ENCODE results near the gene WDR7.
A peak's percentile ranks its signal among the peaks of the same experiment; 100 is the strongest.

Gene WDR7

DNA sequence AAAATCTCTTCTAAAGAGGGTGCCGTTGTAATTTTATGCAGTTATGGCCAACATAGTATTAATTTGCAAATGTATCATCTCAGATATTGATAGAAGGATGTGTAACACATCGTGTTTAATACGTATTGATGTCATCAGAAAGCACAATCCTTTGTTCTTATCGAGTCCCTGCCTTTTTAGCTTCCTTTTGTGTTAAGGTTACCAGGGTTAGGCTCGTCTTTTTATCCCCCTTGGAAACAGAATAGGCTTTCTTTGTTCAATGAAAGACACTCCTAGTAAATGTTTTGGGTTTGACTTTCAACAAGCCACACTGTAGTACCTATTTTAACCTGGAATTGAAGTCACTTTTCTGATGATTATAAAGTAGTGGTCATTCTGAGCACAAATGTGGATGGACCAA is 136.2 kb downstream of the WDR7 start:
- Histone ChIP-seq H4K8ac (ENCODE audit: low read depth, low read length) (no peak overlapping the region), H2AFZ (ENCODE audit: low read length) (no peak overlapping the region), H3K9me3 (replicated peaks in 1 of 2; ENCODE audit: control insufficient read depth in 2 of 2, insufficient read depth in 1 of 2, low read depth in 1 of 2, low read length in 2 of 2) (no peaks in the 10 kb centered on the region), H2BK5ac (ENCODE audit: low read length) (no peak overlapping the region), H3K79me1 (ENCODE audit: low read depth, low read length) (no peaks in the 10 kb centered on the region), H3K27ac (replicated peaks; ENCODE audit: low read length) (no peak overlapping the region), H3K14ac (ENCODE audit: low read length) (no peak overlapping the region), H3K23ac (ENCODE audit: low read depth, low read length, poor library complexity) (no peak overlapping the region), H3K18ac (ENCODE audit: low read length) (no peak overlapping the region), H2AK5ac (ENCODE audit: low read depth, low read length) (no peak overlapping the region), H3K27me3 (ENCODE audit: control insufficient read depth in 3 of 3, insufficient read depth in 3 of 3, low read depth in 1 of 3, low read length in 3 of 3) (no peaks in the 10 kb centered on the region), H3K36me3 (replicated peaks in 1 of 2; ENCODE audit: control insufficient read depth in 2 of 2, insufficient read depth in 2 of 2, low read length in 2 of 2) (no peaks in the 10 kb centered on the region), H4K91ac (ENCODE audit: low read depth, low read length, poor library complexity) (no peak overlapping the region), H3K4me2 (ENCODE audit: insufficient read depth, low read length, poor library complexity, severe bottlenecking) (no peak overlapping the region), H3K4me3 (ENCODE audit: low read length in 2 of 2) (no peak overlapping the region), H2BK12ac (ENCODE audit: low read length) (no peak overlapping the region), H3K4ac (ENCODE audit: low read length) (no peak overlapping the region), H2BK15ac (ENCODE audit: low read length) (no peak overlapping the region), H3K4me1 (ENCODE audit: control insufficient read depth in 2 of 2, insufficient read depth in 1 of 2, low read depth in 1 of 2, low read length in 2 of 2) (peaks cover 2 to 42% of the 10 kb centered on the region in 2 donors), H2BK120ac (ENCODE audit: low read depth, low read length) (no peak overlapping the region), H3K9ac (ENCODE audit: low read depth, low read length, poor library complexity) (no peak overlapping the region)
- WGBS, 2 donors (ENCODE audit: extremely low coverage in 2 of 2, insufficient read length in 2 of 2, insufficient replicate concordance in 1 of 2) = no CpG with 5 or more reads among the region's 5 CpGs
- peak; percentile 41 for DNase-seq (ENCODE audit: low spot score)

DNA sequence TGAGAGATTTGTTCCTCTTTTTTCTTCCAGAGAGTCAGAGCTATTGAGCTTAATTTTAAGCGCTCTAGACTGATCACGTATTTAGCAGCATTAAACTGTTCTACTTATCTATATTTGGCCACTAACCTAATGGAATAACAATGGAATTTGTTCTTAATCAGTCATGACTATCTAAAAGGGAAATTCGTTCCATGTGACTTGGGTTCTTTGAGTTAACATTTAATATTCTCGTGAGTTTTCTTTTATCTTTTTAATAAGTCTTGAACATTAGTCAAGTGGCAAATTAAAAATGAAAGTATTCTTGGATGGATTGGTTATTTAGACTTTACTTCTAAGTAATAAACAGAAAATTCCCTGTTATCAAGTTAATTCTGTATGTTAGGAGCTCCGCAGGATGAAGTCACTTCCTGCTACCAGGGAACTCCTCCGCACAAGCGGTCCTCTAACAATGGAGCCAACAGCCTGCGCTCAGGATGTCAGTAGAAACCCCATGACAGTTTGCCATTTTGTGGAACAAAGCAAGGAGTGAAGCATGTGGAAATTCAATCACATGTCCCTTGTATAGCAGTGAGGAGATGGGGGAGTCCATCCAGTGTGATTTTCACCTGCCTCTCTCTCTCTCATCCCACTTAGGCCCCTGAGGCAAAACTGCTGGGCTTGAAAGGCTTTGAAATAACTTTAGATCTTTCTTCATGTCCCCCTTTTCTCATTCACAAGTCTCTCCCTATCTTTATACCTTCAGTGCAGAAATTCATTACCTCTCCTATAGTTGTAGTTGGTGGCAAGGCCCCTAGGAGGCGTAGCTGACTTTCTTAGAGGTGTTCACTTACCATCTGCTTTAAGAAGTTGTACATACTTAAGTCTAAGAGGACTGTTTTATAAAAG is 138.1 kb downstream of the WDR7 start:
- H2BK120ac ChIP-seq (ENCODE audit: low read depth, low read length) = no peak overlapping the region
- no peak overlapping the region for H4K91ac ChIP-seq (ENCODE audit: low read depth, low read length, poor library complexity)
- H3K4me1 ChIP-seq (ENCODE audit: control insufficient read depth in 2 of 2, insufficient read depth in 1 of 2, low read depth in 1 of 2, low read length in 2 of 2) = peaks cover 2 to 36% of the 10 kb centered on the region in 2 donors
- no peak overlapping the region for H2BK12ac ChIP-seq (ENCODE audit: low read length)
- no peak overlapping the region for H3K18ac ChIP-seq (ENCODE audit: low read length)
- H2AFZ ChIP-seq (ENCODE audit: low read length) = peak overlapping the region; percentile 23
- no peak overlapping the region for H3K23ac ChIP-seq (ENCODE audit: low read depth, low read length, poor library complexity)
- H2BK15ac ChIP-seq (ENCODE audit: low read length) = no peak overlapping the region
- H2BK5ac ChIP-seq (ENCODE audit: low read length) = no peak overlapping the region
- H3K4ac ChIP-seq (ENCODE audit: low read length) = no peak overlapping the region
- H3K27me3 ChIP-seq (ENCODE audit: control insufficient read depth in 3 of 3, insufficient read depth in 3 of 3, low read depth in 1 of 3, low read length in 3 of 3) = no peaks in the 10 kb centered on the region
- no peak overlapping the region for H3K4me2 ChIP-seq (ENCODE audit: insufficient read depth, low read length, poor library complexity, severe bottlenecking)
- no peaks in the 10 kb centered on the region for H3K79me1 ChIP-seq (ENCODE audit: low read depth, low read length)
- H3K27ac ChIP-seq (replicated peaks; ENCODE audit: low read length) = no peak overlapping the region
- H3K14ac ChIP-seq (ENCODE audit: low read length) = no peak overlapping the region
- no peak overlapping the region for H3K4me3 ChIP-seq (ENCODE audit: low read length in 2 of 2)
- no peak for DNase-seq (ENCODE audit: low spot score)
- no peak overlapping the region for H4K8ac ChIP-seq (ENCODE audit: low read depth, low read length)
- no CpG with 5 or more reads among the region's 9 CpGs for WGBS, 2 donors (ENCODE audit: extremely low coverage in 2 of 2, insufficient read length in 2 of 2, insufficient replicate concordance in 1 of 2)
- H3K9ac ChIP-seq (ENCODE audit: low read depth, low read length, poor library complexity) = no peak overlapping the region
- no peaks in the 10 kb centered on the region for H3K9me3 ChIP-seq (replicated peaks in 1 of 2; ENCODE audit: control insufficient read depth in 2 of 2, insufficient read depth in 1 of 2, low read depth in 1 of 2, low read length in 2 of 2)
- H2AK5ac ChIP-seq (ENCODE audit: low read depth, low read length) = no peak overlapping the region
- no peaks in the 10 kb centered on the region for H3K36me3 ChIP-seq (replicated peaks in 1 of 2; ENCODE audit: control insufficient read depth in 2 of 2, insufficient read depth in 2 of 2, low read length in 2 of 2)

DNA sequence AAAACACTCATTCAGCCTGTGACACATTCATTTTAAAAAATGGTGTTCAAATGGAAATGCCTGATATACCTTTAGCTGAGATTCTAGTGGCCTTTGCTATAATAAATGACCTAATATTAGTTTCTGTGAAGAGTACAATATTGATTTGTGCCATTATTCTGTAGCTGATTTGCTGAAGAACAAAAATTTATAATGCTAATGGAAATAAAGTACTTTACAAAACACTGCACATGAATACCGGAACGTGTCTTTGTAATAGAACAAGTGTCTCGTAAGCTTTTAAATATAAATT is 138.7 kb downstream of the WDR7 start:
- H3K18ac ChIP-seq (ENCODE audit: low read length) = no peak overlapping the region
- H3K36me3 ChIP-seq (replicated peaks in 1 of 2; ENCODE audit: control insufficient read depth in 2 of 2, insufficient read depth in 2 of 2, low read length in 2 of 2) = no peaks in the 10 kb centered on the region
- H2AFZ ChIP-seq (ENCODE audit: low read length) = no peak overlapping the region
- H3K14ac ChIP-seq (ENCODE audit: low read length) = no peak overlapping the region
- H3K4me1 ChIP-seq (ENCODE audit: control insufficient read depth in 2 of 2, insufficient read depth in 1 of 2, low read depth in 1 of 2, low read length in 2 of 2) = peaks cover 2 to 30% of the 10 kb centered on the region in 2 donors
- no peaks in the 10 kb centered on the region for H3K27me3 ChIP-seq (ENCODE audit: control insufficient read depth in 3 of 3, insufficient read depth in 3 of 3, low read depth in 1 of 3, low read length in 3 of 3)
- H2BK15ac ChIP-seq (ENCODE audit: low read length) = no peak overlapping the region
- no peak overlapping the region for H3K27ac ChIP-seq (replicated peaks; ENCODE audit: low read length)
- no peaks in the 10 kb centered on the region for H3K79me1 ChIP-seq (ENCODE audit: low read depth, low read length)
- no CpG with 5 or more reads among the region's 3 CpGs for WGBS, 2 donors (ENCODE audit: extremely low coverage in 2 of 2, insufficient read length in 2 of 2, insufficient replicate concordance in 1 of 2)
- no peak overlapping the region for H3K23ac ChIP-seq (ENCODE audit: low read depth, low read length, poor library complexity)
- H4K8ac ChIP-seq (ENCODE audit: low read depth, low read length) = no peak overlapping the region
- no peak overlapping the region for H3K4me2 ChIP-seq (ENCODE audit: insufficient read depth, low read length, poor library complexity, severe bottlenecking)
- no peak overlapping the region for H2BK12ac ChIP-seq (ENCODE audit: low read length)
- no peak overlapping the region for H3K4me3 ChIP-seq (ENCODE audit: low read length in 2 of 2)
- no peak overlapping the region for H2BK5ac ChIP-seq (ENCODE audit: low read length)
- no peak overlapping the region for H4K91ac ChIP-seq (ENCODE audit: low read depth, low read length, poor library complexity)
- H3K4ac ChIP-seq (ENCODE audit: low read length) = no peak overlapping the region
- no peaks in the 10 kb centered on the region for H3K9me3 ChIP-seq (replicated peaks in 1 of 2; ENCODE audit: control insufficient read depth in 2 of 2, insufficient read depth in 1 of 2, low read depth in 1 of 2, low read length in 2 of 2)
- H2BK120ac ChIP-seq (ENCODE audit: low read depth, low read length) = no peak overlapping the region
- no peak overlapping the region for H3K9ac ChIP-seq (ENCODE audit: low read depth, low read length, poor library complexity)
- no peak overlapping the region for H2AK5ac ChIP-seq (ENCODE audit: low read depth, low read length)
- no peak for DNase-seq (ENCODE audit: low spot score)

DNA sequence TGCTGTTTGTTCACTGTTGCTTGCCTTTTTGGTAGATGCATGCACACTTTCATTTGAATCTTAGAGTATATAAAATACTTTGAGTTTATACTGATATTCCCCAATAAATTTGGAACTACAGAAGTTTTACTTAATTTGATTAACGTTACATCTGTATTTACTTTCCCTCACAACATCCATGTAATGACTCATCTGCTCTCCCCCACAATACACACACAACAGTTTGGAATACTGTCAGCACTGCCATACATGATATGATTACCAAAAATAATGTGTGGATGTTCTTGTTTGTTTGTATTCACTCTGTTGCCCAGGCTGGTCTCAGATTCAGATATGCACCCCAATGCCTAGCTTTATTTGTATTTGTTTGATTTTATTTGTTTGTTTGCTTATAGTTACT is 144.2 kb downstream of the WDR7 start:
- no peak overlapping the region for H3K18ac ChIP-seq (ENCODE audit: low read length)
- H3K36me3 ChIP-seq (replicated peaks in 1 of 2; ENCODE audit: control insufficient read depth in 2 of 2, insufficient read depth in 2 of 2, low read length in 2 of 2) = no peaks in the 10 kb centered on the region
- H2BK120ac ChIP-seq (ENCODE audit: low read depth, low read length) = no peak overlapping the region
- H3K14ac ChIP-seq (ENCODE audit: low read length) = no peak overlapping the region
- H3K4me1 ChIP-seq (ENCODE audit: control insufficient read depth in 2 of 2, insufficient read depth in 1 of 2, low read depth in 1 of 2, low read length in 2 of 2) = no peaks in the 10 kb centered on the region
- no peak overlapping the region for H4K91ac ChIP-seq (ENCODE audit: low read depth, low read length, poor library complexity)
- DNase-seq (ENCODE audit: low spot score) = no peak
- no peak overlapping the region for H2BK5ac ChIP-seq (ENCODE audit: low read length)
- no peak overlapping the region for H3K27ac ChIP-seq (replicated peaks; ENCODE audit: low read length)
- H3K4ac ChIP-seq (ENCODE audit: low read length) = no peak overlapping the region
- H3K23ac ChIP-seq (ENCODE audit: low read depth, low read length, poor library complexity) = no peak overlapping the region
- no peak overlapping the region for H2AFZ ChIP-seq (ENCODE audit: low read length)
- H3K4me2 ChIP-seq (ENCODE audit: insufficient read depth, low read length, poor library complexity, severe bottlenecking) = no peak overlapping the region
- no peak overlapping the region for H2BK15ac ChIP-seq (ENCODE audit: low read length)
- no peak overlapping the region for H2BK12ac ChIP-seq (ENCODE audit: low read length)
- no peaks in the 10 kb centered on the region for H3K27me3 ChIP-seq (ENCODE audit: control insufficient read depth in 3 of 3, insufficient read depth in 3 of 3, low read depth in 1 of 3, low read length in 3 of 3)
- no peak overlapping the region for H3K9ac ChIP-seq (ENCODE audit: low read depth, low read length, poor library complexity)
- H3K4me3 ChIP-seq (ENCODE audit: low read length in 2 of 2) = no peak overlapping the region
- H3K79me1 ChIP-seq (ENCODE audit: low read depth, low read length) = no peaks in the 10 kb centered on the region
- H3K9me3 ChIP-seq (replicated peaks in 1 of 2; ENCODE audit: control insufficient read depth in 2 of 2, insufficient read depth in 1 of 2, low read depth in 1 of 2, low read length in 2 of 2) = no peaks in the 10 kb centered on the region
- H4K8ac ChIP-seq (ENCODE audit: low read depth, low read length) = no peak overlapping the region
- H2AK5ac ChIP-seq (ENCODE audit: low read depth, low read length) = no peak overlapping the region
- WGBS, 2 donors (ENCODE audit: extremely low coverage in 2 of 2, insufficient read length in 2 of 2, insufficient replicate concordance in 1 of 2) = no CpG with 5 or more reads among the region's 1 CpG

Data from neuronal stem cell (in vitro differentiated cells).